Measurements from ENCODE around the gene EPS15.

EPS15 gene

DNA sequence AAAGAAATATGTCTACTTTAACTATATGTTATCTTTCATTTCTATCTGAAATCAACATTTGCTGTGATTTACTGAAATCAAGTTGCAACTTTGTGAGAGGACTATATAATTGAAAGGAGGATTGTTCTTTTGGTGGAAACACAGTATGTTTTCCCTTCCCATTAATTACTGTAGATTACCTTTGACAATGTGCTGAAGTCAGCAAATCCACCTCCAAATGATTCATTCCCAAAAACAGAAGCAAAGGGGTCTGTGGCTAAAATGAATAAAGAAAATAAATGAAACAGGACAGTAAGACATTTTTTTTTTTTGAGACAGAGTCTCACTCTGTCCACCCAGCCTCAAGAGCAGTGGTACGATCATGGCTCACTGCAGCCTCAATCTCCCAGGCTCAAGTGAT, 153.3 kb downstream of the EPS15 start:
- TF ChIP-seq, protein P1, sequence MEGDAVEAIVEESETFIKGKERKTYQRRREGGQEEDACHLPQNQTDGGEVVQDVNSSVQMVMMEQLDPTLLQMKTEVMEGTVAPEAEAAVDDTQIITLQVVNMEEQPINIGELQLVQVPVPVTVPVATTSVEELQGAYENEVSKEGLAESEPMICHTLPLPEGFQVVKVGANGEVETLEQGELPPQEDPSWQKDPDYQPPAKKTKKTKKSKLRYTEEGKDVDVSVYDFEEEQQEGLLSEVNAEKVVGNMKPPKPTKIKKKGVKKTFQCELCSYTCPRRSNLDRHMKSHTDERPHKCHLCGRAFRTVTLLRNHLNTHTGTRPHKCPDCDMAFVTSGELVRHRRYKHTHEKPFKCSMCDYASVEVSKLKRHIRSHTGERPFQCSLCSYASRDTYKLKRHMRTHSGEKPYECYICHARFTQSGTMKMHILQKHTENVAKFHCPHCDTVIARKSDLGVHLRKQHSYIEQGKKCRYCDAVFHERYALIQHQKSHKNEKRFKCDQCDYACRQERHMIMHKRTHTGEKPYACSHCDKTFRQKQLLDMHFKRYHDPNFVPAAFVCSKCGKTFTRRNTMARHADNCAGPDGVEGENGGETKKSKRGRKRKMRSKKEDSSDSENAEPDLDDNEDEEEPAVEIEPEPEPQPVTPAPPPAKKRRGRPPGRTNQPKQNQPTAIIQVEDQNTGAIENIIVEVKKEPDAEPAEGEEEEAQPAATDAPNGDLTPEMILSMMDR (IDR thresholded peaks at IDR 0.05; ENCODE audit: low read depth, low read length) = no peak
- in situ Hi-C loops (cut with HindIII; ENCODE audit: low sequenced_read_pairs) = no loop called here
- H3K4me3 ChIP-seq (ENCODE audit: low read depth, low read length) = no peak overlapping the region
- no peak for DNase-seq (ENCODE audit: low read depth, low spot score)

DNA sequence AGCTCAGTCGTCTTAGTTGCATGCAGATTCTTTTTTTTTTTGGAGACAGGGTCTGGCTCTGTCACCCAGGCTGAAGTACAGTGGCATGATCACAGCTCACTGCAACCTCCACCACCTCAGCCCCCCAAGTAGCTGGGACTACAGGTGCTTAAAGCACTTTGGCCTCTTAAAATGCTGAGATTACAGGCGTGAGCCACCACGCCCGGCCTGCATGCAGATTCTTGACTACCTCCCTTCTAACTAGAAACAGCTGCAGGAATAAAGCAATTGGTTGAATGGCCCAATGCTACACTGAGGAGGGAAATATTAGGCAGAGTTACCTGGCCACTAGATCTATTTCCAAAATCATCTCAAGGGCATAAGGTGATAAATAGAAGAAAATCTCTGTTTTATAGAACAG, 159.2 kb downstream of the EPS15 start:
- in situ Hi-C loops (cut with HindIII; ENCODE audit: low sequenced_read_pairs) = no loop called here
- DNase-seq (ENCODE audit: low read depth, low spot score) = no peak
- TF ChIP-seq, protein P1 (IDR thresholded peaks at IDR 0.05; ENCODE audit: low read depth, low read length) = no peak
- H3K4me3 ChIP-seq (ENCODE audit: low read depth, low read length) = no peak overlapping the region

DNA sequence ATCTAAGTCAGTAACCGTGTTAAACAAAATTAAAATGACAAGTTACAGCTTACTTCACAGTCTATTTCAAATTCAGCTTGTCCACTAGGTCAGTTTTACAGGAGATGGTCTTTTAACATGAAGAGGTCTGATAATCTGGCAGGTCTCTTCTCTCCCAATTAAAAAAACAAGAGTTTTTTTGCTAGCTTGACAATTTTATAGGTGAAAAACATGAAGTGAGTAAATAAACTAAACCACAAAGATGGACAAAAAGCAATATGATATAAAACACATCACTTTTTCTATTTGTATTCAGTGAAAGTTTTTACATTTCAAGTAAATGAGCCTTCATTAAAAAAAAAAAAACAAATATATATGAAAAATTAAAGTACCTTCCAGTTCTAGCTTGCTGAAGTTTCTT, 163.7 kb downstream of the EPS15 start:
- TF ChIP-seq, protein P1 (IDR thresholded peaks at IDR 0.05; ENCODE audit: low read depth, low read length) = no peak
- in situ Hi-C loops (cut with HindIII; ENCODE audit: low sequenced_read_pairs) = no loop called here

DNA sequence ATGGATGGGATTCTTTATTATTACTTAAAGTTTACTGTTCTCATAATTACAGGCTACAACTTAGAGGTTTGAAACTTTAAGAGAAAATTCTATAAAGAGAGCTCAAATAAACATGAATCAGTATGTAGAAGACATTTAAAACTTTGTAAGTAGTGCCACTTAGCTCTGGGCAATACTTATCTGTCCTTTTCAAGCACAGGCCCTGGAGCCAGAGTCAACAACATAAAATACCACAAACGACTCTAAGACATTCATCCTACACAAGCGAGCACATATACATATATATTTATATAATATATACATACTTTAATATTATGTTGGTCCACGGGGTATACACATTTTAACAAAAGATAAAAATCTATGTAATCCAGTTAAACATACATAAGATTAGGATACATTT, 164.7 kb downstream of the EPS15 start:
- DNase-seq (ENCODE audit: low read depth, low spot score) = no peak
- TF ChIP-seq, protein P1 (IDR thresholded peaks at IDR 0.05; ENCODE audit: low read depth, low read length) = no peak
- in situ Hi-C loops (cut with HindIII; ENCODE audit: low sequenced_read_pairs) = no loop called here
- H3K4me3 ChIP-seq (ENCODE audit: low read depth, low read length) = no peak overlapping the region

More for the DNA sequence above, 163.7 kb downstream of the EPS15 start:
- DNase-seq (ENCODE audit: low read depth, low spot score) = no peak
- H3K4me3 ChIP-seq (ENCODE audit: low read depth, low read length) = no peak overlapping the region

DNA sequence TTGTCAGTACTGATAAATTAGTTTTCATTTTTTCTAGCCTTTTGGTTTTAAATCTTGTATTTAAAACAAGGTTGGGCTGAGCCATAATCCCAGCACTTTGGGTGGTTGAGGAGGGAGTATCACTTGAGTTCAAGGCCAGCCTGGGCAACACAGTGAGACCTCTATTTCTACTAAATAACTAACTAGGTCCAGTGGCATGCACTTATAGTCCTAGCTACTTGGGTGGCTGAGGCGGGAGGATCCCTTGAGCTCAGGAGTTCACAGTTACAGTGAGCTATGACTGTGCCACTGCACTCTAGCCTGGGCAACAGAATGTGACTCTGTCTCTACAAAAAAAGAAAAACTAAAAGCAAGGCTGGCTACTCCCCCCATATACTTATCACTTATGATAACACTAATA, 167.2 kb downstream of the EPS15 start:
- no peak overlapping the region for H3K4me3 ChIP-seq (ENCODE audit: low read depth, low read length)
- TF ChIP-seq, protein P1 (IDR thresholded peaks at IDR 0.05; ENCODE audit: low read depth, low read length) = no peak
- in situ Hi-C loops (cut with HindIII; ENCODE audit: low sequenced_read_pairs) = no loop called here
- DNase-seq (ENCODE audit: low read depth, low spot score) = no peak

DNA sequence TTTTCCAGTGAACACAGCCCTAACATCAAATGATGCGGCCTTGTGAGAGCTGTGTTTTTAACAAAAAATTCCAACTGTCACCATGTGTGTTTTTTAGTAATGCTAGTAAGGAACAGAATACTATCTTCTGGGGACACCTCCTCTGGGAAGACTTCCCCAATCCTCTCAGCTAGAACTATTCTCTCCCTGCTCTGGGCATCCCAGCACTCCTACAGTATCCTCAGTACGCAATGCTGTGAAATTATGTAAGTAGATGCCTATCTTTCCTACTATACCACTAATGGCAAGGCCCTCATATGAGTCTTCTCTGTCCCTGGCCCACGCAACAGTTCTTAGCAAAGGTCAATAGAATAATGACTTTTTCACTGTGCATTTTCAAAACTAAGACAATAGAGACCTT, 169.2 kb downstream of the EPS15 start:
- no peak for DNase-seq (ENCODE audit: low read depth, low spot score)
- in situ Hi-C loops (cut with HindIII; ENCODE audit: low sequenced_read_pairs) = no loop called here
- TF ChIP-seq, protein P1 (IDR thresholded peaks at IDR 0.05; ENCODE audit: low read depth, low read length) = no peak
- H3K4me3 ChIP-seq (ENCODE audit: low read depth, low read length) = no peak overlapping the region

DNA sequence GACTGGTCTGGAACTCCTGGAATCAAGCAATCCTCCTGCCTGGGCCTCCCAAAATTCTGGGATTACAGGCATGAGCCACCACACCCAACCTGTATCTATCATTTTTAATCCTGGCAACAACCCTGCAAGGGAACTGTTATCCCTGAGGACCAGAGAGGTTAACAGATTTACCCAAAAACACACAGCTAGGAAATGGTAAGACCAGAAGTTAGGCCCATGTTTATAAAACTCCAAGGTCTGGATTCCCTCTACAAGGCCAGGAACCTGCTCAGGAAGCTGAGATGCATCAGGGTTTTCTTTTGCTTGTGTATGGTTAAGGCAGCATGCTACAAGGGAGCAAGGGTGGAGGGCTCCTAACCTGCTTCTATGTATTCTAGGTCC, 170.9 kb downstream of the EPS15 start:
- H3K4me3 ChIP-seq (ENCODE audit: low read depth, low read length) = no peak overlapping the region
- TF ChIP-seq, protein P1 (IDR thresholded peaks at IDR 0.05; ENCODE audit: low read depth, low read length) = no peak
- DNase-seq (ENCODE audit: low read depth, low spot score) = no peak
- in situ Hi-C loops (cut with HindIII; ENCODE audit: low sequenced_read_pairs) = no loop called here

Measured in astrocyte of the spinal cord (primary cell).